HG03520 (cell line): Measurements from ENCODE around the gene ZCCHC8.
"Not testable (repeated sequence)": the region's sequence is repeated elsewhere in the genome, so short reads cannot be mapped to it uniquely, and the experiment has no call there.

Experiments
- ATAC-seq: cut with Tn5 transposase; IDR thresholded peaks from one replicate; pipeline ENCODE4 v1.9.1; 2021; ENCODE audit warnings: mild to moderate bottlenecking, moderate library complexity; ENCODE audit not compliant: unreplicated experiment

Gene ZCCHC8

GRCh38 chr12:122437656-122438121 is 63.0 kb downstream of the ZCCHC8 start:
- ATAC-seq: no peak

- no peak for ATAC-seq
Measured at GRCh38 chr12:122435186-122435585, 65.5 kb downstream of the ZCCHC8 start.

- ATAC-seq: not testable (repeated sequence)
Measured at GRCh38 chr12:122429043-122429442, 71.7 kb downstream of the ZCCHC8 start.

- ATAC-seq: no peak
Measured at GRCh38 chr12:122427403-122427802, 73.3 kb downstream of the ZCCHC8 start.

- ATAC-seq: no peak
Measured at GRCh38 chr12:122423258-122424165, 77.2 kb downstream of the ZCCHC8 start.

GRCh38 chr12:122422730-122423257 is 77.9 kb downstream of the ZCCHC8 start:
- no peak for ATAC-seq

GRCh38 chr12:122421821-122422729 is 78.7 kb downstream of the ZCCHC8 start, which contains the start of gene CLIP1:
CLIP1 (minus strand) TSS chr12:122422669; CDS start chr12:122380452, 42,217 bp downstream.
- peak; percentile 52 for ATAC-seq
